HepG2 (cell line): ENCODE data around the gene COLQ. TPM values are rescaled to one million over a fixed set of nuclear protein-coding genes. Genes with fewer than 3 reads are reported as not detected.

Experiments
- DMTF1 ChIP-seq: sonication (generic); formaldehyde crosslinking; IDR thresholded peaks from 2 replicates; pipeline ENCODE4 v1.4.0; 2020; ENCODE audit warnings: mild to moderate bottlenecking, missing genetic modification reagents
- ETV6 ChIP-seq: sonication (generic); formaldehyde crosslinking; conservative IDR thresholded peaks from 2 replicates; pipeline ENCODE4 v1.4.0; 2020; ENCODE audit warnings: missing genetic modification reagents
- GATA4 ChIP-seq: sonication (generic); IDR thresholded peaks from 2 replicates; pipeline ENCODE4 v1.6.1; 2016; ENCODE audit warnings: antibody characterized with exemption, low read depth, borderline replicate concordance
- HDAC6 ChIP-seq: fragments of 200-600 bp; sonication (generic); IDR thresholded peaks from 2 replicates; pipeline ENCODE4 v1.7.0; 2017; ENCODE audit warnings: mild to moderate bottlenecking, antibody characterized with exemption, low read length, low read depth
- HIVEP1 ChIP-seq: sonication (generic); formaldehyde crosslinking; IDR thresholded peaks from 2 replicates; pipeline ENCODE4 v1.4.0; 2020; ENCODE audit warnings: mild to moderate bottlenecking, missing genetic modification reagents
- IKZF4 ChIP-seq: sonication (generic); formaldehyde crosslinking; IDR thresholded peaks from 2 replicates; pipeline ENCODE4 v1.5.1; 2020; ENCODE audit warnings: borderline replicate concordance, mild to moderate bottlenecking, low read depth, missing genetic modification reagents; ENCODE audit errors: not compliant biosample characterization
- ISL2 ChIP-seq: sonication (generic); formaldehyde crosslinking; IDR thresholded peaks from 2 replicates; pipeline ENCODE4 v1.5.0; 2020; ENCODE audit warnings: missing genetic modification reagents
- KDM5A ChIP-seq: fragments of 200-600 bp; sonication (generic); IDR thresholded peaks from 2 replicates; pipeline ENCODE4 v1.7.0; 2018; ENCODE audit warnings: antibody characterized with exemption, mild to moderate bottlenecking, low read length, borderline replicate concordance
- MLXIP ChIP-seq: sonication (generic); formaldehyde crosslinking; IDR thresholded peaks from 2 replicates; pipeline ENCODE4 v1.9.0; 2021; ENCODE audit warnings: missing genetic modification reagents, borderline replicate concordance
- MXI1 ChIP-seq: IDR thresholded peaks from 3 replicates; pipeline ENCODE4 v1.6.1; 2012; ENCODE audit warnings: low read depth, low read length, inconsistent platforms, borderline replicate concordance
- SRSF9 ChIP-seq: fragments of 200-400 bp; formaldehyde crosslinking; IDR thresholded peaks from 2 replicates; pipeline ENCODE4 v1.6.1; 2018; ENCODE audit warnings: borderline replicate concordance, mild to moderate bottlenecking, low read depth, low read length; ENCODE audit not compliant: insufficient read depth, poor library complexity, severe bottlenecking
- TBP ChIP-seq: sonication (generic); formaldehyde crosslinking; IDR thresholded peaks from 2 replicates; pipeline ENCODE4 v1.5.0; 2020; ENCODE audit warnings: missing genetic modification reagents
- TRIM24 ChIP-seq: sonication (generic); formaldehyde crosslinking; IDR thresholded peaks from 2 replicates; pipeline ENCODE4 v1.8.0; 2022; ENCODE audit warnings: mild to moderate bottlenecking, missing genetic modification reagents
- ZFP36L1 ChIP-seq: sonication (generic); formaldehyde crosslinking; IDR thresholded peaks from 2 replicates; pipeline ENCODE4 v1.8.0; 2022; ENCODE audit warnings: mild to moderate bottlenecking, missing genetic modification reagents, moderate library complexity
- ZNF431 ChIP-seq: sonication (generic); formaldehyde crosslinking; IDR thresholded peaks from 2 replicates; pipeline ENCODE4 v1.9.0; 2022; ENCODE audit warnings: missing genetic modification reagents, low read depth, mild to moderate bottlenecking, borderline replicate concordance
- ZNF503 ChIP-seq: sonication (generic); formaldehyde crosslinking; IDR thresholded peaks from 2 replicates; pipeline ENCODE4 v1.4.0; 2020; ENCODE audit warnings: missing genetic modification reagents
- ZNF576 ChIP-seq: sonication (generic); formaldehyde crosslinking; IDR thresholded peaks from 2 replicates; pipeline ENCODE4 v1.4.0; 2020; ENCODE audit warnings: mild to moderate bottlenecking, missing genetic modification reagents
- ZNF619 ChIP-seq: sonication (generic); formaldehyde crosslinking; IDR thresholded peaks from 2 replicates; pipeline ENCODE4 v1.4.0; 2020; ENCODE audit warnings: mild to moderate bottlenecking, missing genetic modification reagents
- ZNF720 ChIP-seq: sonication (generic); formaldehyde crosslinking; IDR thresholded peaks from 2 replicates; pipeline ENCODE4 v1.4.0; 2020; ENCODE audit warnings: missing genetic modification reagents
- ZSCAN5A ChIP-seq: sonication (generic); formaldehyde crosslinking; IDR thresholded peaks from 2 replicates; pipeline ENCODE4 v1.8.0; 2022; ENCODE audit warnings: mild to moderate bottlenecking, missing genetic modification reagents, borderline replicate concordance
- polyA plus RNA-seq, 8 experiments: library from polyadenylated mRNA; depleted of rRNA in 3 of 8; stranded (reverse) in 7 of 8; unstranded in 1 of 8; fragments of >200 nt; fragmentation: Illumina TruSeq in 4 of 8; extraction: Trizol in 4 of 8; gene quantifications; 2 replicates each; pipeline versions ENCODE4 v1.2.1 to v1.2.3, GENCODE V29; 2011 to 2016; ENCODE audit warnings: low read depth in 4 of 8, missing spikeins in 1 of 8, mixed read lengths in 1 of 8; ENCODE audit not compliant: insufficient read depth in 1 of 8
- total RNA-seq, 5 experiments: library from RNA; depleted of rRNA; stranded (reverse); fragments of >200 nt; fragmentation: Illumina TruSeq; extraction: Trizol; gene quantifications; 2 replicates each; pipeline ENCODE4 v1.2.3, GENCODE V29; 2016; ENCODE audit warnings: low read depth in 1 of 5

The COLQ gene
- total and polyA plus RNA-seq, 2 of the 13 experiments (the other 11 are each of a cell fraction or from before 2014, with no cell fraction given): 0.31 to 0.46 TPM

GRCh38 chr3:15427182-15427880 lies 94.2 kb downstream of the COLQ start, which contains the start of the genes EAF1 and METTL6 (continued):
- no peak; the same call in 1 of the 2 replicates for TF ChIP-seq ETV6 (CRISPR knock-in tag)
- TF ChIP-seq ZNF503 (CRISPR knock-in tag): no peak
- no peak for TF ChIP-seq ZNF576
- no peak for TF ChIP-seq ZNF720 (CRISPR knock-in tag)
- peak; percentile 79; the same call in 1 of the 2 replicates for TF ChIP-seq ZNF431
- no peak for TF ChIP-seq TBP (CRISPR knock-in tag)
- no peak for TF ChIP-seq ZNF619 (CRISPR knock-in tag)
- TF ChIP-seq DMTF1 (CRISPR knock-in tag): 0 out of 2 replicates have a peak, but pooled peaks have one; percentile 33
- peak; percentile 94 for TF ChIP-seq KDM5A
- peak; percentile 81; the same call in 1 of the 2 replicates for TF ChIP-seq ZSCAN5A
- TF ChIP-seq SRSF9: no peak
- TF ChIP-seq ISL2 (CRISPR knock-in tag): peak; percentile 45; the same call in 1 of the 2 replicates
- no peak for TF ChIP-seq TRIM24 (CRISPR knock-in tag)
- TF ChIP-seq ZFP36L1 (CRISPR knock-in tag): no peak
- TF ChIP-seq MXI1: peak; percentile 44; the same call in 1 of the 3 replicates
- TF ChIP-seq HIVEP1 (CRISPR knock-in tag): peak; percentile 54; the same call in 1 of the 2 replicates
- 0 out of 2 replicates have a peak, but pooled peaks have one; percentile 25 for TF ChIP-seq MLXIP (CRISPR knock-in tag)
- TF ChIP-seq GATA4: no peak
- TF ChIP-seq IKZF4: no peak
- no peak for TF ChIP-seq HDAC6
